Measurements from ENCODE around the gene NBAS.

The NBAS gene

DNA sequence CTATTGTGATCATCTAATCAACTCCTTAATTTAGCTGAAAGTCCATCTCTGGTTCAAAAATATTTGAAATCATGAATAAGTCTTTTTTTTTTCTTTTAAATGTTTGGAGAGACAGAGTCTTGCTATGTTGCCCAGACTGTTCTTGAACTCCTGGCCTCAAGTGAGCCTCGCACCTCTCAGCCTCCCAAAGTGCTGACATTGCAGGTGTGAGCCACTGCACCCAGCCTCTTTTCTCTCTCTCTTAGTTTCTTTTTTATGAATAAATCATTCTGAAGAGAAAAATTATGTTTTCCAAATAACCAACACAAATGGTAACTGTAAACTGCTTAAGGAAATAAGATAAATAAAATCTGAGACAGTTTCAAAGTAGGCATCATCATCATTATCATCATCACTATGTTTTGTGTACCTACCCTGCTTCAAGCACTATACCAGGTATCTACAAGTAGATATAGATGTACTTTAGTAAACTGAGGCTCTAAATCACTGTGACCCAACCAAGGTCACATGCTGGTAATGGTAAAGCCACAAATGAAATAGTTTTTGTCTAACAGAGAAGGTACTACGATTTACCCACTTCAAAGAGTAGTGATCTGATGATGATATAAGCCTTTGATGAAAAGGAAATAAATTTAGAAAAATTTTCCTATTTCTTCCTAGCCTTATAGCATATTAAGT lies 5.0 kb upstream of the NBAS start:
- TF ChIP-seq, protein P1, sequence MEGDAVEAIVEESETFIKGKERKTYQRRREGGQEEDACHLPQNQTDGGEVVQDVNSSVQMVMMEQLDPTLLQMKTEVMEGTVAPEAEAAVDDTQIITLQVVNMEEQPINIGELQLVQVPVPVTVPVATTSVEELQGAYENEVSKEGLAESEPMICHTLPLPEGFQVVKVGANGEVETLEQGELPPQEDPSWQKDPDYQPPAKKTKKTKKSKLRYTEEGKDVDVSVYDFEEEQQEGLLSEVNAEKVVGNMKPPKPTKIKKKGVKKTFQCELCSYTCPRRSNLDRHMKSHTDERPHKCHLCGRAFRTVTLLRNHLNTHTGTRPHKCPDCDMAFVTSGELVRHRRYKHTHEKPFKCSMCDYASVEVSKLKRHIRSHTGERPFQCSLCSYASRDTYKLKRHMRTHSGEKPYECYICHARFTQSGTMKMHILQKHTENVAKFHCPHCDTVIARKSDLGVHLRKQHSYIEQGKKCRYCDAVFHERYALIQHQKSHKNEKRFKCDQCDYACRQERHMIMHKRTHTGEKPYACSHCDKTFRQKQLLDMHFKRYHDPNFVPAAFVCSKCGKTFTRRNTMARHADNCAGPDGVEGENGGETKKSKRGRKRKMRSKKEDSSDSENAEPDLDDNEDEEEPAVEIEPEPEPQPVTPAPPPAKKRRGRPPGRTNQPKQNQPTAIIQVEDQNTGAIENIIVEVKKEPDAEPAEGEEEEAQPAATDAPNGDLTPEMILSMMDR (IDR thresholded peaks at IDR 0.05; ENCODE audit: low read depth, low read length) = no peak
- DNase-seq (ENCODE audit: low read depth in 2 of 2) = no peak
- H3K4me3 ChIP-seq (replicated peaks in 1 of 2; ENCODE audit: low read depth in 2 of 2, low read length in 2 of 2) = no peak overlapping the region

DNA sequence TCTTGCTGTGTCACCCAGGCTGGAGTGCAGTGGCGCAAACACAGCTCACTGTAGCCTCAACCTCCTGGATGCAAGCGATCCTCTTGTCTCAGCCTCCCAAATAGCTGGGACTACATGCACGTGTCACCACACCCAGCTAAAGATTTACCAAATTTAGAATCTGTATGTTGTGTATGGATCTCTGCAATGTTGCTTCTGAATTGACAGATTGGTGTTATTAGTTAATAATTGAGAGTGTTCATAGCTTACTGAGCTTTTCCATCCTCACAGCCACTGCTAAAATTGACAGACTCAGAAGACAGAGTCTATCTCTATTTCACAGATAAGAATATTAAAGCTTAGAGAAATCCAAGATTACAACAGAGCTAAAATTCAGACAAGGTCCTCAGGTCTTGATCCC lies 4.3 kb upstream of the NBAS start:
- TF ChIP-seq, protein P1 (IDR thresholded peaks at IDR 0.05; ENCODE audit: low read depth, low read length) = no peak
- DNase-seq (ENCODE audit: low read depth in 2 of 2) = no peak

DNA sequence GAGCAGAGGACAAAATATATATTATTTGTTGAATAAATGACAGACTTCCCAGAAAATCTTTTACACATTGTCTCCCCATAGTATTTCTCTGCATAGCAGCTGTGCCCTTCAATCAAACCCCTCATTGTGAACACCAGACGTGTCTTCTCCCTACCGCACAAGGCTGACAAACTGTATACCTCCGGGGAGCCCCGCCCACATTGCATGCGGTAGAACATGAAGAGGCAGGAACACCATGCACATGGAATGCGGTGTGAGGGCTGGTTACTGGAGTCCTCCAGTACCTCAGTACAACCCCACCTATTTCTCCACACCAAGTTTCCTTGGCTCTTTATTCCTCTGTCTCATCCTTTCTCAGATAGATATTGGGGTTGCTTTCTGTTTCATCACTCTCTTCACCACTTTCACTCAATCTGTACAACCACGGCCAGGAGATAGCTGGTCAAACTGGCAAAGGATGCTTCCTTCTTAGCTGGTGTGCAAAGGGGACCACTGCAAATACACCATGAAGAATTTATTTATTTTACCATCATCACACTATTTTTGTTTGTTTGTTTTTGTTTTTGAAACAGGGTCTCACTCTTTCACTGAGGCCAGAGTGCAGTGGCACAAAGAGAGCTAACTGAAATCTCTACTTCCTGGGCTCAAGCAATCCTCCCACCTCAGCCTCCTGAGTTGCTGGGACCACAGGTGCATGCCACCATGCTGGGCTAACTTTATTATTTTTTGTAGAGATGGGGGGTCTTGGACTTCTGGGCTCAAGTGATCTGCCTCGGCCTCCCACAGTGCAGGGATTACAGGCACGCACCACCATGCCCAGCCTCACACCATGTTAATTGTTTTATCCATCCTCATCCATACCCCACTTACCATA lies 2.3 kb upstream of the NBAS start:
- no peak overlapping the region for H3K4me3 ChIP-seq (replicated peaks in 1 of 2; ENCODE audit: low read depth in 2 of 2, low read length in 2 of 2)
- no peak for DNase-seq (ENCODE audit: low read depth in 2 of 2)
- TF ChIP-seq, protein P1 (IDR thresholded peaks at IDR 0.05; ENCODE audit: low read depth, low read length) = no peak

More for the DNA sequence above, 4.3 kb upstream of the NBAS start:
- H3K4me3 ChIP-seq (replicated peaks in 1 of 2; ENCODE audit: low read depth in 2 of 2, low read length in 2 of 2) = no peak overlapping the region

DNA sequence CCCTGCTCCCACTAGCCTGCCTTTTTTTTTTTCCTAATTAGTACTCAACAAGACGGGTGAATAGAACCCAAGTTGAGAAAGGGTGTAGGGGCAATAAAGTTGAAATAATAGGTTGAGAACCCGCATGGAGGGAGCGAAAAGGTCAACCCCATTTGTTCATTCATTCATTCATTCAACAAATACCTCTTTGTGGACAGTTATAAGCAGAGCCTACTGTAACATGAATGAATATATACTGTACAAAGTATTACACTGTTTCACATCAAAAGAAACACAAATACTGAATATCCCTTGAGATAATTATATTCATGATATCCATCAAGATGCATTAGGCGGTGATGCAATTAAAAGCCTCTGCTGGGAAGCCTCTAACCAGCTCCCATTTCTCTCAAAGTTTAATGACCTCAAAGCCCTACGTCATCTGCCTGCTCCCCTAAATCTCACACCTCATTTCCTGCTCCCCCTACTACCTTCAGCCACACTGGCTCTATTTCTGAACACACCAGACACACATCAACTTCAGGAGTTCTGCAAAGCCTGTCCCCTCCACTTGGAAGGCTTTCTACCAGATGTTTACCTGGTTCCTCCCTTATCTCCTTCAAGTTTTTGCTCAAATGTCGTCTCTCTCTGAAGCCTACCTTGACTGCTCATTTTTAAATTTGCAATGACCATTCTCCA lies 1.4 kb upstream of the NBAS start:
- H3K4me3 ChIP-seq (replicated peaks in 1 of 2; ENCODE audit: low read depth in 2 of 2, low read length in 2 of 2) = no peak overlapping the region
- TF ChIP-seq, protein P1 (IDR thresholded peaks at IDR 0.05; ENCODE audit: low read depth, low read length) = no peak
- no peak for DNase-seq (ENCODE audit: low read depth in 2 of 2)

DNA sequence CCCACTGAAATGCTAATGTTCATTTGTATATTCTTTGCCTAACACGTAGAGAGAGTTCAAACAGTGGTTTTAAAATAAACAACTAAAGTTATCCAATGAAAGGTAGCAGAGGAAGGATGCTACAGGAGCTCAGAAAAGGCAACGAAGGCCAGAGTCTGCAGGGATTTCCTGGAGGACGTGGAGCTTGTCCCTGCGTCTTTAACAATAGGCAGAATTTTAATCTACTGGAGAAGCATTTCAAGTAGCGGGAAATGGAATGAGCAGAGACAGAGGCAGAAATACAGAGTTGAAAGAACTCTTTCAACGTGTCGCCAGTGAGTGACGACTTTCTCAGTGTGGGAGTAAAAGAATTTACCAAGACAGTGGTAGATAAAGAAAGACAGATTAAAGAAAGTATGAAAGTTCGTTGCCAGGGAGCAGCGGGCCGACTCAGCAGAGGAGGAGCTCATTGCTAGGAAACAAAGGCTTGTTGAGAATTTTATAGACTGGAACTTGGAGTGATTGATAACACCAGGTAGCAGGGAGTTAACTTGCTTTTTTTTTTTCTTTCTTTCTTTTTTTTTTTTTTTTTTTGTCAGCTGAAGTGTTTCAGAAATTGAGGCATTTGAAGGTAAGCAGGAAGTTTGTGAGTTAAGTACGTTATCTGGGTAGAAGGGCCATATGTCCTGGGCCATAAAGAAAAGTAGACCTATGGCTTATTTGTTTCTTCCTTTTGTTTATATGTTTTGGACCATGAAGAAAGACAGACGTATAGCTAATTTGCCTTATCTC lies 625 bp upstream of the NBAS start:
- H3K4me3 ChIP-seq (replicated peaks in 1 of 2; ENCODE audit: low read depth in 2 of 2, low read length in 2 of 2) = peak overlapping the region; percentile 85 to 91
- DNase-seq (ENCODE audit: low read depth in 2 of 2) = peak; percentile 58 to 71
- TF ChIP-seq, protein P1 (IDR thresholded peaks at IDR 0.05; ENCODE audit: low read depth, low read length) = no peak

All from cardiac fibroblast (primary cell).